HG02678 (cell line): ENCODE data around the gene CERK.

Source experiments
- ATAC-seq: cut with Tn5 transposase; IDR thresholded peaks from one replicate; pipeline ENCODE4 v1.9.1; 2021; ENCODE audit warnings: mild to moderate bottlenecking, moderate library complexity; ENCODE audit not compliant: unreplicated experiment

Gene CERK

DNA sequence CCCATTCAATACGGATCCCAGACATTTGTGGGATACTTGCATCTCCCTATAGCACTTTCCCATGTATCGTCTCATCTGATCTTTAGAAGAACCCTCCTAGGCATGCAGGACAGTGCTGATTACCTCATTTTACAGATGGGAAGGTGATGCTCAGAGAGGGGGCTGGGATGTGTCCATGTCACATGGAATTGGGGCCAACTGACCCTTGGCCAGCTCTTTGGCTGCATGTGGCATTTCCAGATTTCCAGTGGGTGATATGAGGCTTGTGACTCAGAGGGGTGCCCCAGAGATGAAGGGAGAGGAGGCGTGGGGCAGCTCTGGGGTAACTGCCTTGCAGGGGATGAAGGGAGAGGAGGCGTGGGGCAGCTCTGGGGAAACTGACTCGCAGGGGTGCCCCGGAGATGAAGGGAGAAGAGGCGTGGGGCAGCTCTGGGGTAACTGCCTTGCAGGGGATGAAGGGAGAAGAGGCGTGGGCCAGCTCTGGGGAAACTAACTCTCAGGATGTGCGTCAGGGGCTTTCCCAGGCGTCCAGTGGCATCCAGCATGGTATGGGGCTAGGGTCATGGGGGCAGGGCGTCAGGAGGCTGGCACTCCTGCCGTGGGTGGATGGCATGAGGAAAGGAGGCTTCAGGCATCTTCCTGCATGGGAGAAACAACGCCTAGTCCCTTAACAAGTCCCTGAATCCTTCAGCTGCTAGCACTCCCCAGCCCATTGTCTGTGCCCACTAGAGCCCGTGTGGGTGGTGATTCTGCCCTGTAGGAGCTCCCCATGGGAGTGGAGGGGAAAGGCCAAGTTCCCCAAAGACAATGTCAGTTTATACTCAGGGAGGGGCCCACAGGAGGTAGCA, 11.9 kb upstream of the CERK start:
- no peak for ATAC-seq

GRCh38 chr22:46748908-46749675, 11.0 kb upstream of the CERK start:
- ATAC-seq, result no peak

DNA sequence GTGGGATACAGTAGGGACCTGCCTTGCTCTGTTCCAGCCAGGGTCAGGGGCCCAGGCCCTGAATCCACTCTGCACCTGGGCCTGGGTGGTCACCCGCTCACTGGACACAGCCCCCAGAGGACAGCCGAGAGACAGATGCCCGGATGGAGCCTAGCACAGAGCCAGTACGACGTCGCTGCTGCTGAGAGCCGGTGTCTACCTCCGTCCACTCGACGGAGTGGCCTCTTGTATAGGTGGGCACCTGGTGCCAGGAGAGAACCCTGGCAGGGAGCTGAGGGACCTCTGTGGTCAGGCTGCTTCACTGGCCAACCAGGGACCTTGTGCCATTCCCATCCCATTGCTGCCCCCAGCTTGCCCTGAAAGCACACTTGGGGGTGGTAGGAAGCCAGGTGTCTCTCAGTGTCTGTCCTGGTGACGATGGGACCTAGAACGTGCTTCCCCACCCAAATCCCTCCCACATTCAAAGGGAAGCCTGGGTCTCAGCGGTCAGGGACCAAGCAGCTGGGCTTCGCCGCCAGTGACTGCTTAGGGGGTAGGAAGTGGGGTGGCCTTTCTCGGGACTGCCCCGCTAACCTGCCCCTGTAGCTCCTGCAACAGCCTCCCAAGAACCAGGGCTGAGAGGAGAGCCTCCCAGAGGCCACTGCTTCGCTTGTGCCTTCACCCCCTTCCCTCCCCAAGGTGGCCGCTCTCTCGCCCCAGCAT, 10.3 kb upstream of the CERK start:
- ATAC-seq, result no peak

DNA sequence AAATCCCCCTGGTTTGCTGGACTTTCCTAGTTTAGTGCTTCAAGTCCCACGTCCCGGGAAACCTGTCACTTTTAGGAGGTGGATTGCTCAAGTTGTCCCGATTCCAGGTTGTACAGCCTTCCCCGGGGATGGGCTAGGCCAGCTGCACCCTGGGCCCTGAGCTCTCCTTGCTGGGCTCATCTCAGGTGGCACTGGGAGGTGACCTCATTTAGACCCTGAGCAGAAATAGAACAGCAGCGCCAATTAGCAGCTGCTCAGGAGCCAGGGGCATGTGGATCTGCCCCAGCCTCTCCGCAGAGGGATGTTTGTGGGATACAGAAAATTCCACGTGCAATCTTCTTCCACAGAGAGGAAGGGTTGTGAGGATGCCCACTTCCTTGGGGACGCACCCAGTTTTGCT, 9.6 kb upstream of the CERK start:
- no peak for ATAC-seq

GRCh38 chr22:46746620-46747019, 8.6 kb upstream of the CERK start:
- ATAC-seq, result no peak

- no peak for ATAC-seq
Measured at GRCh38 chr22:46746192-46746591, 8.1 kb upstream of the CERK start.

DNA sequence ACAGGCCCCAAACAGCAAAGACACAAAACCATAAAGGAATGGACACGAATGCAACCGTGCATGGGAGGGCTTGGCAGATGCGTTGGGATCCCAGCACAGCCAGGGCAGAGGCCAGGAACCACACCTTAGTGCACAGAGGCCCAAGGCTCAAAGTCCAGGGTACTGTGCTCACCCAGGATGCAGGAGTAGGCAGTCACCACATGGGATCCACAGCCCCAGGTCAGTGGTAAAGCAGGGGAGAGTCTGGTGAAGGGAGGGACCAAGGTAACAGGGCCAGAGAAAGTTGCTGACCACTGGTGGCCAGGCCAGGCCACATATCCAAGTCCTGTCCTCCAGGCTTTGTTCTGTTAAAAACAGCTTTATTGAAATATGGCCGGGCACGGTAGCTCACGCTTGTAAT, 6.5 kb upstream of the CERK start:
- no peak for ATAC-seq

DNA sequence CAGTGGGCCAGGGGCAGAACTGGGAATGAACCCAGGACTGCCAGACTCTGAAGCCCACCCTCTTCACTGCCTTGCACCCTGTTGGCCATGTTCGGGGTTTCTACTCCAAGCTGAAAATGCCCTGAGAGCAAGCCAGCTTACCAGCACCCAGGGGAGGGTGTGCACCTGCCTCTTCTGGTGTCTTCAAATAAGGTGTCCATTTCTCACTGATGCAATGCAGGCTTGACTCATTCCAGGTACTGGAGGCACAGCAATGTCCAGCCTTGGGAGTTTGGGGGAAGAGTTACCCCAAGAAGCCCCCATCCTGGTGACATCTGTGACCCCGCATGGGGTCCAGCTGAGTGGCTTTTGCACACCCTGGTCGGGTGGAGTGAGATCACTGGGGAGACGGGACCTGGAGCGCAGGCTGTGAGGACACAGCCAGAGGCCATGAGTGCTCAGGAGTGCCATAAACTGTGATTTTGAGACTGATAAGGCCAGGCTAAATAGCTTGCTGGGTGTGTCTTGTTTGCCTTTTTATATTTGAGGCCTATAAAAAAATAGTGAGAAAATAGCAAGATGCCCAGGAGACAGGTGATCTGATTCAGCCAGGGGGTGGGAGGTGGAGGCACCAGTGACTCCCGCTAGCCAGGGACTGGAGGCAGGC, 4.6 kb upstream of the CERK start:
- no peak for ATAC-seq

DNA sequence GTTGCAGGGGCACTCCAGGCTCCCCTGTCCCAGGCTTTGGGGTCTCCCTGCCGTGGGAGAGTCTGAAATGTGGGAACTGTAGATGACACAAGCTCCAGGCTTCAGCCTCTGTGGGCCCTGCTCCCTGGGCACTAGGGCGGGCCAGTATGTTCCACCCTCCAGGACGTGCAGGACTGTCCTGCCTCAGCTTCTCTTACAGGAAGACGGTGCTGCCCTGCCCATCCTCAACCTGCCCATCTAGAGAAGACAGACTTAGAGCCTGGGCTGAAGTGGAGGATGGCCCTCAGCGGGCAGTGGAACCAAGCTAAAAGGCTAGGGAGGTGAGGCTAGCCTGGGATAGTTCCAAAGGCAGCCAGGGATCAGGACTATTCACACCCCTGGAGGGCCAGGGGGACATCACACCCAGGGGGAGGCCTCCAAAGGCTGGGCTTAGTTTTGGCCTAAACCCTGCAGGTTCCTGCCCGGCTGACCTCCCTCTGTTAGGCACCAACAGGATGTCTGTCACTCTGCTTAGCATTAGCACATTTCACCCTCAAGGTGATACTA, 4.0 kb upstream of the CERK start:
- no peak for ATAC-seq

DNA sequence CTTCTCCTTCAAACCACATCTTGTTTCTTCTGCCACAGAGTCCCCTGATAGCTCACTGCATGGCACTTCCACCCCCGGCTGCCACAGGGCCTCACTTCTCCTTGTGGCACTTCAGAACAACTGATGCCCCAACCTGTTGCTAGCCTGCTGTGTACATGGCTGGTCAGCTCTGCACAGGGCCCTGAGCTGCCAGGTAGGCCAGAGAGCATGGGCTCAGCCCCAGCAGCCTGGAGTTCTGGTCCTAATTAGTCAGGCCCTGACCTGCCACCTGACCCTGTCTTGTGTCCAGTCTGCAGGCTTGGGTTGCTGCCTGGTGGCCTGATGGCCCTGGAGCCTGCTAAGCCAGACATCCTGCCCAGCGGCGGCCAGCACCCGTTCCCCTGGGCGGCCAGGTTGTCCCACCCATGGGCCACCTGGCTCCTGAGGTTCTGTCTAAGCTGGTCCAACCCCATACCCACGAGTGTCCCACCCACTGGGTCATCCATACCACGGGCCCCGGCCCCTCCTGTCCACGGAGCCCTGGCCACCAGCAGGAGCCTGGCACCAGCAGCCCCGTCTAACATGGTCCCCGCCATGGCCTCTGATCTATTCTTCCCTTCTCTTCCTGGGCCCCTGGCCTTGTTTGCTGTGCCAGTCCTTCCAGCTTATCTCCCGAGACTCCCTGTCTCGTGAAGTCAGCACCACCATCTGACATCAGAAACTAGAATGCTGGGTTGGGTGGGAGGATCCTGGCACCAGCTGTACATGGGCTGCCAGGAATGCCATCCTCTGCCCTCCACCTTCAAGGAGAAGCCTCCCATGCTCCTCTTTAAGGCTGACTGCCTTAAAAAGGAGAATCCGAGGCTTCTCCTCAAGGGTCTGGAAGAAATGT, 3.1 kb upstream of the CERK start:
- ATAC-seq, result no peak

GRCh38 chr22:46739094-46739870, 1.2 kb upstream of the CERK start:
- ATAC-seq, result peak; percentile 28

DNA sequence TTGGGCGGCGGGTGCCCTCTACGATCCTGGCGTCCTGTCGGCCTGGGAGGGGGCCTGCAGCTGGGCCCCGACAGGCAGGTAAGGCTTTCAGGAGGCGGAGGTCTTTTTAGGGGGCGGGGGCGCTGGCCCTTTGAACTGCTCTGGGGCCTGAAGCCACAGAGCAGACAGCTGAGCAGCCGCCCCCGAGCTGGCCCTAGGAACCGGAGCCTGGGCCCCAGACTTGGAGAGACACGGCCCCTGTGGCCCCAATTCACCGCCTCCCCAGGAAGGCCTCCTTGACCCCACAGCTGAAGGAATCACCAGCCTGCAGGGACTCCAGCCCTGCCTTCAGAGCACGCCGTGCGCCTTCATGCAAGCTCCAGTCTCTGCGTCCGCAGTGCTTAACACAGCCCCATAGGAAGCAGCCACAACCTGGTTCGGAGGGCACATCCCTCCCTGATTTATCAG, 618 bp upstream of the CERK start:
- peak; percentile 23 for ATAC-seq

DNA sequence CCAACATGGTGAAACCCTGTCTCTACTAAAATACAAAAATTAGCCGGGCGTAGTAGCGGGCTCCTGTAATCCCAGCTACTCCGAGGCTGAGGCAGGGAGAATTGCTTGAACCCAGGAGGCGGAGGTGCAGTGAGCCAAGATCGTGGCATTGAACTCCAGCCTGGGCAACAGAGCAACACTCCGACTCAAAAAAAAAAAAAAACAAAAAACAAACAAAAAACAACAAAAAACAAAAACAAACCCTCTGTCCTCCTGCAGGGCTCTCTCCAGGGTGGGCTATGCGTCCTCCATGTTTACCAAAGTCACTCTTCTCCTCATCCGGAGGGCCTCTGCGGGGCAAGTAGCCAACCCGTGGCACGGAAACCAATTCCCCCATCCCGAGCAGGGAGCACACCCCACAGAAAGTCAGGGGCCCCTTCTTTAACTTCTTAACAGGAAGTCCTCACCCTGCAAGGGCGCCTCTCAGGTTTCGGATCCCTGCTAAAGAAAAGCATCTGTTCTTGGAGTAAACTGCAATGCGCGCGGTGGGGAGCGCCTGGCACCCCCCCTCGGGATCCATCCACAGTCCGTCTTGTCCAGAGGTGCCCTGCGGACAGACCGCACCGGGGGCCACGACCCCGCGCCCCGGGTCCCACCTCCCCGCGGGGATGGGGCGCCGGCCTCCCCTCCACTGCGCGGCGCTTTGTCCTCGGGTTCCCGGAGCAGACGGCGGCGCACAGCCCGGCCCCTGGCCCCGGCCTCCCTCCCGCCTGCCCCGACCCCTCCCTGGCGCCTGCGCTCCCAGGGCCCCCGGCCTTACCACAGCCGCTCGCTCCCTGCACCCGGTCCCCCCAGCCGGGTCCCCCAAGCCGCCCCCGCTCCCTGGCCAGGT, 712 bp downstream of the CERK start:
- ATAC-seq, result peak; percentile 26

- ATAC-seq, result no peak
Measured at GRCh38 chr22:46736705-46737104, 1.3 kb downstream of the CERK start.

DNA sequence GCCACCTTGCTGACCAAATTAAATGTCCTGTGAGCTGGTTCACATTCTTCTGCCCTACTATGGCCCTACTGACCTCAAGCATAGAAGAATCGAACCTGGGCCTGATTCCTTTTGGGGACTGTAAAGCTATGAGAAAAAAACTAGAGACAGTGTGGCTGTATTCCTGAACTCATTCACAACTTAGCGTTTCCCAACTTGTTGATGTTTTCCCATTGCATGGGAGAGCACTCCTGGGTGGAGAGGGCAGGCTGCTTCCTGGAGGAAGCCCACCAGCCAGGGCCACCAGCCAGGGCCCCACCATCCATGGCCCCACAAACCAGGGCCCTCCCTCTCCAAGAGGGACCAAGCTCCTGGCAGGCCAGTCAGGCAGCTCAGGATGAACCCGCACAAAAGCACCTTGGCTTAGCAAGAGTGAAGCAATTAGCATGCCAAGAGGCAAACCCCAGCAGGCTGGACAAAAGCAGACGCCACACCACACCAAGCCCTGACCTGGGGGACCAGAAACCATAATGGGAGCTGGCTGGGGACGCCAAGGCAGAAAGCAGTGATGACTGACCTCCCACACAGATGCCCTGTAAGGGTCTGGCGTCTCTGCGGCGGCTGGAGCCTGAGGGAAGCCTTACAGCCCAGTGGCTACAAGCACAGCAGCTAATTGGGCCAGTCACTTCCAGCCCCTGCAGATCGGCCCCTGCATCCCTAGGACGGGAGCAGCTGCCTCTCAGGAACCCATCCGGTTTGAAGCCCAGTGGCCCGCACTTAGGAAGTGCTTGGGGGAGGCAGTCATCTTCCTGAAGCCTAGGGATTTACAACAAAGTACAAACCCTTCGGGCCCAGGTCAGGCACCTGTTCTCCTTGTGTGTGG, 2.1 kb downstream of the CERK start:
- no peak for ATAC-seq

GRCh38 chr22:46734830-46735453, 3.1 kb downstream of the CERK start:
- no peak for ATAC-seq
